Activated CD8-positive, alpha-beta memory T cell treated with anti-CD3 and anti-CD28 coated beads, Interleukin-2, amount 50 U/mL, for 24 hours (primary cell): ENCODE measurements around the gene PAK5.

Experiments
- DNase-seq: peaks from one replicate; pipeline ENCODE4 v3.0.0-alpha.2; 2020; ENCODE audit errors: extremely low read depth

PAK5 gene

DNA sequence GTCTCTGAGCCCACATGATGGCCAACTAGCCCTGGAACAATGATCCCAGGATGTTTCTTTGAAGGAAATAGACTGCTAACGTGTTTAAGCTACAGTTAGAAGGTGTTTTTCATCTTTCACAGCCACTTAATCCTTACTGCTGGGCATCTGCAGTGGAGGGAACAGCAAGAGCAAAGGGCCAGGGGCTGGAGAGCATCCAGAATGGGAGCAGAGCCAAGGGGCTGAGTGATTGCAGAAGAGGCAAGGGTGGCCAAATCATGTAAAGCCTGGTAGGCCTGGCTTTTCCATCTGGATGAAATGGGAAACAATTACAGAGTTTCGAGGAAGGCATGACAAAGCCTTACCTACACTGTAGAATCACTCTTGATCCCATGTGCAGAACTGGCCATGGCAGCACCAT, 343.2 kb downstream of the PAK5 start:
- no peak for DNase-seq

DNA sequence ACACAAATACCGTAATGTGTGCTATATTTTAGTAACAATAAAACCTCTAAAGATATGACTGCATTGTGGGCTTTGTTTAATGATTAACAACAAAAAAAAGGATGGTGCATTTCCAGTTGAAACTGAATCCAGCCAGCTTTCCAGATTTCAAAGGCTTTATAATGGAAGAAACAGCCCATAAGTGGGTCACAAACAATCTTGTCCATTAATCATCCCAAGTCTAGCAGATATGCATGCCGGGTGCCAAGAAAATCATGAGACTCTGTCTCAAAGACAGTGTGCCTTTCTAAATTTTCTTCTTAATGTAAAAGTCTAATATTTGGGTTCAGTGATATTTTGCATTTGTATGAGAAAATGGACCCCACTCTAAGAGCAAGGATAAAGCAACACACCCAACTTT, 345.1 kb downstream of the PAK5 start:
- DNase-seq, result no peak

- DNase-seq, result no peak
These were observed 346.8 kb downstream of the PAK5 start for GRCh38 chr20:9492067-9492466.

GRCh38 chr20:9491324-9491723, 347.6 kb downstream of the PAK5 start:
- no peak for DNase-seq

GRCh38 chr20:9490631-9491030, 348.2 kb downstream of the PAK5 start:
- no peak for DNase-seq

DNA sequence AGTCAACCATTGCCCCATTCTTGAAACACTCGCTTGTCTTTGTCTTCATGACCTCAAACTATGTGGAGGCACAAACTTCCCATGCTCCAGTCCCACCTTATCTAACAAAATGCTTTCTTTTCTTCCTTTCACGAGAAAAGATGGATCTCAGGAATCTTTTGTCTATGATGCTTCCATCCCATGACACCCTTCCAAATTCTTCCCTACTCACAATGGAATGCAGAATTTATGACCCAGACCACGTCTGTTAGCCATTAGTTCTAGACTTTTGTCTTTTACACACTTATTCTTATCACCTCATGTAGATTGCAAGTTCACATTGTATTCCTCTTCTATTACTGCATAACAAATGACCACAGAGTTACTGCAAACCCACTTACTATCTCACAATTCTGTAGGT, 348.7 kb downstream of the PAK5 start:
- no peak for DNase-seq

DNA sequence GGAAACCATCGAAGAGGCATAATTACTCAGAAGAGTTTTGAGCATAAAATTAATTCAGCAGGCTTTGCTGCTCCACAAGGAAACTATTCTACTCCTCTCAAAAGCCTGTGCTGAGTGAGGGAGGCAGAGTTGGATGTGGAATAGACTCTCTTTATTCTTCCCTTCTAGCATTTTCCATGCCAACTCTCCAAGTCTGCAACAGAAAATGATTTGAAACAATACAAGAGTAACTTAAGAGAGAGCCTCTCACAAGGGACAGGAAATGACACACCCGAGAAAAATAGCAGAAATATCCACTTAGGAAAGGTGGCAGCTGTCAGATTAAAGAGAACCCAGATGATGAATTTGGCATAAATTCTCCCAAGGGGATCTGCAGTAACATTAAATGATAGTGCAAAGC, 350.8 kb downstream of the PAK5 start:
- DNase-seq, result no peak
